H1 (cell line): ENCODE measurements around the gene GPR17. TPM values are rescaled to one million over a fixed set of nuclear protein-coding genes. Genes with fewer than 3 reads are reported as not detected.

Experiments used
- CTCF ChIA-PET: fragments of 300-600 bp; sonication (Branson Sonifier 250); formaldehyde crosslinking; loops from one replicate; lab custom pipeline; 2021; ENCODE audit not compliant: partially characterized antibody; lab: Charles Lee
- POLR2A ChIA-PET: fragments of 300-600 bp; sonication (Branson Sonifier 250); formaldehyde crosslinking; loops from one replicate; lab custom pipeline; 2021; ENCODE audit warnings: inconsistent platforms; ENCODE audit not compliant: partially characterized antibody; lab: Charles Lee
- DNase-seq, 2 experiments: peaks; one replicate each; pipeline versions ENCODE4 v3.0.0 to v3.0.0-alpha.2; 2010 to 2022; ENCODE audit warnings: low spot score in 2 of 2, low read depth in 1 of 2, mixed read lengths in 1 of 2
- FAIRE-seq: peaks from 2 replicates; lab custom pipeline; 2011; peaks lifted over from hg19 to GRCh38; lab: Jason Lieb, UNC
- H2AFZ ChIP-seq: 2 replicates; pipeline ENCODE4 v1.8.1; 2012; ENCODE audit warnings: low read length, inconsistent platforms
- H2AK5ac ChIP-seq: 2 replicates; pipeline ENCODE4 v1.6.1; 2013; ENCODE audit warnings: low read depth, low read length
- H2BK120ac ChIP-seq: replicated peaks from 2 replicates; pipeline ENCODE3; 2013; ENCODE audit warnings: low read depth, low read length, inconsistent platforms
- H2BK12ac ChIP-seq: 2 replicates; pipeline ENCODE4 v1.6.1; 2013; ENCODE audit warnings: low read depth, low read length
- H2BK15ac ChIP-seq: 2 replicates; pipeline ENCODE4 v1.6.1; 2013; ENCODE audit warnings: low read length
- H2BK20ac ChIP-seq: 2 replicates; pipeline ENCODE4 v1.6.1; 2013; ENCODE audit warnings: low read length
- H2BK5ac ChIP-seq: 2 replicates; pipeline ENCODE4 v1.6.1; 2013; ENCODE audit warnings: low read depth, low read length
- H3K14ac ChIP-seq: 2 replicates; pipeline ENCODE4 v1.6.1; 2013; ENCODE audit warnings: inconsistent platforms; ENCODE audit not compliant: insufficient read length
- H3K18ac ChIP-seq: 2 replicates; pipeline ENCODE4 v1.6.1; 2013; ENCODE audit warnings: low read length; ENCODE audit errors: extremely low read depth
- H3K23ac ChIP-seq: 2 replicates; pipeline ENCODE4 v1.6.1; 2013; ENCODE audit warnings: inconsistent platforms; ENCODE audit not compliant: insufficient read length
- H3K23me2 ChIP-seq: 2 replicates; pipeline ENCODE4 v1.6.1; 2013; ENCODE audit warnings: low read depth, low read length
- H3K27ac ChIP-seq: 2 replicates; pipeline ENCODE4 v1.6.1; 2011; ENCODE audit warnings: low read depth, low read length, inconsistent platforms
- H3K27me3 ChIP-seq, 4 experiments: replicated peaks in 1 of 4; 1 replicate in 1 of 4; 2 replicates in 3 of 4; pipeline versions ENCODE4 v1.6.1 to v1.8.1; 2011 to 2013; ENCODE audit warnings: low read length in 3 of 4, mild to moderate bottlenecking in 3 of 4, inconsistent platforms in 2 of 4, mixed read lengths in 2 of 4, moderate library complexity in 1 of 4; ENCODE audit not compliant: control insufficient read depth in 3 of 4, insufficient read depth in 3 of 4; ENCODE audit errors: extremely low read depth in 1 of 4
- H3K36me3 ChIP-seq, 4 experiments: 2 replicates each; pipeline versions ENCODE4 v1.6.1 to v1.8.1; 2011 to 2013; ENCODE audit warnings: mild to moderate bottlenecking in 4 of 4, low read length in 3 of 4, moderate library complexity in 2 of 4, control low read depth in 1 of 4, inconsistent platforms in 1 of 4; ENCODE audit not compliant: insufficient read depth in 4 of 4, control insufficient read depth in 2 of 4
- H3K4ac ChIP-seq: replicated peaks from 2 replicates; pipeline ENCODE3; 2013; ENCODE audit warnings: low read length, low read depth, mixed read lengths, inconsistent platforms; ENCODE audit not compliant: insufficient read length
- H3K4me1 ChIP-seq, 4 experiments: replicated peaks in 1 of 4; 1 replicate in 1 of 4; 2 replicates in 3 of 4; pipeline versions ENCODE4 v1.6.1 to v1.8.1; 2011 to 2013; ENCODE audit warnings: low read length in 3 of 4, inconsistent platforms in 2 of 4, mixed read lengths in 1 of 4; ENCODE audit not compliant: insufficient read depth in 4 of 4, control insufficient read depth in 3 of 4
- H3K4me2 ChIP-seq, 2 experiments: 2 replicates each; pipeline versions ENCODE4 v1.6.1 to v1.8.1; 2011 to 2013; ENCODE audit warnings: low read depth in 2 of 2, low read length in 2 of 2, control low read depth in 1 of 2, inconsistent platforms in 1 of 2, mild to moderate bottlenecking in 1 of 2; ENCODE audit not compliant: insufficient read depth in 1 of 2
- H3K4me3 ChIP-seq, 4 experiments: fragments of 200-600, 300-600 bp in 1 of 4; sonication (generic), shearing (Covaris generic), sonication (Bioruptor Twin) in 1 of 4; 2 replicates each; pipeline versions ENCODE4 v1.5.1 to v1.8.1; 2011 to 2016; ENCODE audit warnings: low read length in 4 of 4, low read depth in 3 of 4, control low read depth in 2 of 4, inconsistent platforms in 2 of 4, mild to moderate bottlenecking in 2 of 4, mixed read lengths in 1 of 4, moderate library complexity in 1 of 4; ENCODE audit not compliant: insufficient read depth in 2 of 4; ENCODE audit errors: extremely low read depth in 1 of 4
- H3K56ac ChIP-seq: replicated peaks from 2 replicates; pipeline ENCODE3; 2013; ENCODE audit warnings: low read depth, mild to moderate bottlenecking, mixed read lengths, low read length, inconsistent platforms; ENCODE audit not compliant: insufficient read length
- H3K79me1 ChIP-seq: 2 replicates; pipeline ENCODE4 v1.6.1; 2013; ENCODE audit warnings: low read depth, low read length, control low read depth
- H3K79me2 ChIP-seq, 2 experiments: 2 replicates each; pipeline versions ENCODE4 v1.6.1 to v1.8.1; 2012 to 2013; ENCODE audit warnings: low read length in 2 of 2, mild to moderate bottlenecking in 2 of 2, inconsistent platforms in 1 of 2; ENCODE audit not compliant: insufficient read depth in 2 of 2, control insufficient read depth in 1 of 2
- H3K9ac ChIP-seq, 4 experiments: replicated peaks in 1 of 4; 1 replicate in 1 of 4; 2 replicates in 3 of 4; pipeline versions ENCODE4 v1.6.1 to v1.8.1; 2011 to 2013; ENCODE audit warnings: low read depth in 3 of 4, low read length in 3 of 4, control low read depth in 2 of 4, mild to moderate bottlenecking in 2 of 4, moderate library complexity in 2 of 4, inconsistent platforms in 1 of 4; ENCODE audit errors: extremely low read depth in 1 of 4
- H3K9me3 ChIP-seq, 2 experiments: 2 replicates each; pipeline versions ENCODE4 v1.6.1 to v1.8.1; 2012 to 2013; ENCODE audit warnings: mild to moderate bottlenecking in 2 of 2, moderate library complexity in 2 of 2, control low read depth in 1 of 2, inconsistent platforms in 1 of 2, low read depth in 1 of 2, low read length in 1 of 2, mixed read lengths in 1 of 2; ENCODE audit not compliant: insufficient read depth in 2 of 2
- H4K20me1 ChIP-seq, 2 experiments: replicated peaks in 1 of 2; 2 replicates each; pipeline versions ENCODE3 to v1.8.1; 2011 to 2013; ENCODE audit warnings: inconsistent platforms in 2 of 2, low read length in 2 of 2, mild to moderate bottlenecking in 1 of 2; ENCODE audit not compliant: insufficient read depth in 2 of 2, control insufficient read depth in 1 of 2
- H4K5ac ChIP-seq: 2 replicates; pipeline ENCODE4 v1.6.1; 2013; ENCODE audit warnings: low read length, low read depth, mixed read lengths, inconsistent platforms; ENCODE audit not compliant: insufficient read length
- H4K8ac ChIP-seq: 2 replicates; pipeline ENCODE4 v1.8.0; 2013; ENCODE audit warnings: mild to moderate bottlenecking, moderate library complexity, low read length, inconsistent platforms; ENCODE audit not compliant: insufficient read depth; ENCODE audit errors: extremely low read depth
- H4K91ac ChIP-seq: replicated peaks from 2 replicates; pipeline ENCODE3; 2013; ENCODE audit warnings: low read length, mixed read lengths, inconsistent platforms; ENCODE audit not compliant: insufficient read length
- BCL11A ChIP-seq, 2 experiments: IDR thresholded peaks; one replicate each; pipeline ENCODE4 v1.6.1; 2011; ENCODE audit warnings: low read depth in 2 of 2, low read length in 2 of 2, mild to moderate bottlenecking in 2 of 2
- FOSL1 ChIP-seq: IDR thresholded peaks from 2 replicates; pipeline ENCODE4 v1.6.1; 2011; ENCODE audit warnings: mild to moderate bottlenecking, low read depth, low read length, moderate library complexity; ENCODE audit not compliant: insufficient read depth
- HDAC2 ChIP-seq, 2 experiments: fragments of 300-600 bp in 1 of 2; sonication (generic) in 1 of 2; IDR thresholded peaks; 2 replicates each; pipeline ENCODE4 v1.6.1; 2011 to 2012; ENCODE audit warnings: low read depth in 2 of 2, low read length in 2 of 2, mild to moderate bottlenecking in 2 of 2, moderate library complexity in 2 of 2, borderline replicate concordance in 1 of 2, inconsistent platforms in 1 of 2
- JUND ChIP-seq: IDR thresholded peaks from 2 replicates; pipeline ENCODE4 v1.6.1; 2011; ENCODE audit warnings: mild to moderate bottlenecking, improper control_type of control experiment, low read length
- MAFK ChIP-seq: IDR thresholded peaks from 2 replicates; pipeline ENCODE4 v1.6.1; 2012; ENCODE audit warnings: low read depth, mild to moderate bottlenecking, improper control_type of control experiment, low read length
- NRF1 ChIP-seq: IDR thresholded peaks from 2 replicates; pipeline ENCODE4 v1.6.1; 2011; ENCODE audit warnings: mild to moderate bottlenecking, low read depth, low read length, improper control_type of control experiment
- RBBP5 ChIP-seq: IDR thresholded peaks from 2 replicates; pipeline ENCODE4 v1.7.1; 2012; ENCODE audit warnings: low read depth, mild to moderate bottlenecking, inconsistent platforms, low read length, moderate library complexity, borderline replicate concordance
- RFX5 ChIP-seq: IDR thresholded peaks from 2 replicates; pipeline ENCODE4 v1.6.1; 2011; ENCODE audit warnings: low read depth, low read length, improper control_type of control experiment, borderline replicate concordance
- SP1 ChIP-seq: IDR thresholded peaks from 2 replicates; pipeline ENCODE4 v1.6.1; 2011; ENCODE audit warnings: low read depth, low read length
- TAF7 ChIP-seq: optimal IDR thresholded peaks from 2 replicates; pipeline ENCODE3; 2011; ENCODE audit warnings: low read depth, mild to moderate bottlenecking, inconsistent platforms, low read length, moderate library complexity, borderline replicate concordance
- TEAD4 ChIP-seq: IDR thresholded peaks from 2 replicates; pipeline ENCODE4 v1.6.1; 2012; ENCODE audit warnings: low read depth, low read length, inconsistent platforms, mixed read lengths
- WGBS, 2 experiments: shearing (Covaris generic) in 1 of 2; methylation state at CpG; one replicate each; pipeline versions ENCODE4 v1.1.6 to v1.1.7; 2013 to 2015; ENCODE audit warnings: low lambda C conversion rate in 2 of 2, mixed read lengths in 2 of 2, inconsistent platforms in 1 of 2, low coverage in 1 of 2, missing lambda C conversion rate in 1 of 2; ENCODE audit not compliant: insufficient replicate concordance in 2 of 2, insufficient coverage in 1 of 2, insufficient read length in 1 of 2; ENCODE audit errors: extremely low coverage in 1 of 2, missing lambda C conversion rate in 1 of 2; 5-methylcytosine and 5-hydroxymethylcytosine counted together
- polyA plus RNA-seq, 7 experiments: library from polyadenylated mRNA; depleted of rRNA in 3 of 7; stranded (reverse) in 5 of 7; unstranded in 2 of 7; fragments of >200 nt in 5 of 7; fragments of 200-250 nt in 2 of 7; gene quantifications; 1 replicate in 5 of 7; 2 replicates in 1 of 7; 4 replicates in 1 of 7; pipeline versions ENCODE4 v1.2.1 to v1.2.3, GENCODE V29; 2011 to 2013; ENCODE audit warnings: missing spikeins in 2 of 7, mixed read lengths in 2 of 7
- total RNA-seq: library from RNA; stranded (reverse); fragmentation: NEBNext Ultra II Directional; extraction: Animal tissue kit (Norgen Biotek cat#: 25700); gene quantifications from 2 replicates; pipeline ENCODE4 v1.2.1, GENCODE V29; 2021
- TF ChIP-seq, protein P1 (sequence below): IDR thresholded peaks from 2 replicates; pipeline ENCODE4 v1.6.1; 2011; ENCODE audit warnings: low read depth, mild to moderate bottlenecking, low read length; ENCODE audit not compliant: insufficient read depth

Gene GPR17
- total and polyA plus RNA-seq, 2 of the 8 experiments (the other 6 are each of a cell fraction or from before 2014, with no cell fraction given), result 0.03 TPM; not detected in 1

DNA sequence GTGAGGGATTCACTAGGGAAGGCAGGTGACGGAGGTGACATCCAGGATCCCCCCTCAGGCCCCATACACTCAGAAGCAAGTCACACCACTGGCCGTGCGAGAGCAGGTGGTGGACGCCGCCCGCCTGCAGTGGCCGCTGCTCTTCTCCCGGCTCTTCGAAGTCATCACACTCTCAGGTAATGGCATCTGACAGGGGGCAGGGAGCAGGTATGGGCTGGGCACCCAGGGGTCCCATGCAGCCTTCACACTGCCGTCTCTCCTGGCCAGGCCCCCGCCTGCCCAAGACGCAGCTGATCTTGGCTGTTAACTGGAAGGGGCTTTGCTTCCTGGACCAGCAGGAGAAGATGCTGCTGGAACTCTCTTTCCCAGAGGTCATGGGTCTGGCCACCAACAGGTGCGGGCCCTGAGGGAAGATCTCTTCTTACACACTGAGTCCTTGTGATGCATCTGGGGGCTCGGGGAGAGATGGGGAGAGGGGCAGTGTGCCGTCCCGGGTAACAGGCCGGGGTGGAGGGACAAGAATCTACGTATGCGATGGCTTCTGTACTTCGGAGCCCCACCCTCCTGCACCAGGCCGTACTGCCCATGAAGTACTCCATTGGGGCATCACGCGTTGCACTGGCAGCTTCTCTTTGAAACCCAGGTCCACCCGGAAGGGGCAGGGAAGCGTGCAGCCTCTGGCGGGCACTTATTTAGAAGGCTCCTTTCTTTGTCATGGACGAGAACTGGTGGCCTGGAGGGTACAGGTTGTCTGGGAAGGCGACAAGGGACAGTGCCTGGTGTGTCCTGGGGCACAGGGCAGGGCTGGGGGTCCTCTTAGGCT, 18.8 kb upstream of the GPR17 start:
- no peak overlapping the region for H2AFZ ChIP-seq
- FAIRE-seq, result no peak
- H3K4me3 ChIP-seq, result no peak overlapping the region
- H3K18ac ChIP-seq, result no peak overlapping the region
- H3K27ac ChIP-seq, result no peak overlapping the region
- H3K27me3 ChIP-seq, result no peaks in the 10 kb centered on the region
- no peak overlapping the region for H2AK5ac ChIP-seq
- H3K9me3 ChIP-seq, result no peaks in the 10 kb centered on the region
- no peaks in the 10 kb centered on the region for H3K23me2 ChIP-seq
- no peak overlapping the region for H3K56ac ChIP-seq
- no peak overlapping the region for H2BK20ac ChIP-seq
- no peak overlapping the region for H2BK15ac ChIP-seq
- POLR2A ChIA-PET, result no interaction called here
- no peak overlapping the region for H2BK120ac ChIP-seq
- H2BK12ac ChIP-seq, result no peak overlapping the region
- H3K4me1 ChIP-seq, result no peaks in the 10 kb centered on the region
- no peak overlapping the region for H3K4ac ChIP-seq
- H4K5ac ChIP-seq, result no peak overlapping the region
- no peaks in the 10 kb centered on the region for H3K79me1 ChIP-seq
- no peak overlapping the region for H4K8ac ChIP-seq
- no peak overlapping the region for H3K9ac ChIP-seq
- no peaks in the 10 kb centered on the region for H3K36me3 ChIP-seq
- no peak overlapping the region for H4K91ac ChIP-seq
- WGBS, 2 experiments, result 96% methylated on average over 25 of the region's 28 CpGs; no CpG with 5 or more reads in 1 of the 2 experiments
- no peaks in the 10 kb centered on the region for H3K79me2 ChIP-seq
- no peak overlapping the region for H2BK5ac ChIP-seq
- CTCF ChIA-PET, result interaction anchor here (6.4 kb wide), 1 partner anchor 13 kb away, joined by 50 read pairs; no protein-coding TSS in a partner anchor
- DNase-seq, result no peak
- H3K23ac ChIP-seq, result no peak overlapping the region
- no peak overlapping the region for H3K4me2 ChIP-seq
- H3K14ac ChIP-seq, result no peak overlapping the region
- no peaks in the 10 kb centered on the region for H4K20me1 ChIP-seq
- TF ChIP-seq NRF1 (no peak), JUND (no peak), RFX5 (no peak), HDAC2 (IDR thresholded peaks at IDR 0.05; ENCODE audit: borderline replicate concordance in 1 of 2, low read depth in 2 of 2, low read length in 2 of 2) (no peak), TAF7 (no peak), RBBP5 (no peak), TEAD4 (no peak), MAFK (no peak), BCL11A (IDR thresholded peaks at IDR 0.05; ENCODE audit: low read depth in 2 of 2, low read length in 2 of 2) (no peak), FOSL1 (no peak), SP1 (no peak)
- TF ChIP-seq, protein P1, sequence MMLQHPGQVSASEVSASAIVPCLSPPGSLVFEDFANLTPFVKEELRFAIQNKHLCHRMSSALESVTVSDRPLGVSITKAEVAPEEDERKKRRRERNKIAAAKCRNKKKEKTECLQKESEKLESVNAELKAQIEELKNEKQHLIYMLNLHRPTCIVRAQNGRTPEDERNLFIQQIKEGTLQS, result no peak
